Measurements from ENCODE around the gene EED.
"Not testable (repeated sequence)": the region's sequence is repeated elsewhere in the genome, so short reads cannot be mapped to it uniquely, and the experiment has no call there.

The EED gene

DNA sequence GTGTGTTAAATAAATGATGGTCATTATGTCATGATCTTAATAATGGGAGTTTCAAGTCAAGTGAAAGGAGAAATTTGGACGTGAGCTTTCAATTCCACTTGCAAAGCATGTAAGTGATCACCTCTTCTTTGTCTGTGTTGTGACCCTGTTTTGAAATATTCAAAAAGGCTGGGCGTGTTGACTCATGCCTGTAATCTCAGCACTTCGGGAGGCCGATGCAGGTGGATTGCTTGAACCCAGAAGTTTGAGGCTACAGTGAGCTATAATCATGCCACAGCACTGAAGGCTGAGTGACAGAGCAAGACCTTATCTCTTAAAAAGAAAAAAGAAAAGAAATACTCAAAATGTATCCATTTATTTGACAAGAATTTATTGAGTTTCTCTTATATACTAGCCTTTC is 32.9 kb upstream of the EED start:
- H3K4me3 ChIP-seq: no peak overlapping the region
- no peaks in the 10 kb centered on the region for H3K36me3 ChIP-seq
- no peaks in the 10 kb centered on the region for H3K27me3 ChIP-seq
- no peaks in the 10 kb centered on the region for H4K20me1 ChIP-seq
- TF ChIP-seq Cebpa-rat (IDR thresholded peaks at IDR 0.05): no peak
- H3K4me1 ChIP-seq: peaks cover 0 to 33% (median 3%) of the 10 kb centered on the region in 10 experiments; a peak in 9 of 20 replicates
- peaks cover 0 to 5% (median 0%) of the 10 kb centered on the region in 11 experiments; a peak in 2 of 22 replicates for H3K9me3 ChIP-seq (replicated peaks in 1 of 11)
- H3K9ac ChIP-seq: no peak overlapping the region
- H3K4me2 ChIP-seq: no peak overlapping the region
- H3K27ac ChIP-seq: no peak overlapping the region

DNA sequence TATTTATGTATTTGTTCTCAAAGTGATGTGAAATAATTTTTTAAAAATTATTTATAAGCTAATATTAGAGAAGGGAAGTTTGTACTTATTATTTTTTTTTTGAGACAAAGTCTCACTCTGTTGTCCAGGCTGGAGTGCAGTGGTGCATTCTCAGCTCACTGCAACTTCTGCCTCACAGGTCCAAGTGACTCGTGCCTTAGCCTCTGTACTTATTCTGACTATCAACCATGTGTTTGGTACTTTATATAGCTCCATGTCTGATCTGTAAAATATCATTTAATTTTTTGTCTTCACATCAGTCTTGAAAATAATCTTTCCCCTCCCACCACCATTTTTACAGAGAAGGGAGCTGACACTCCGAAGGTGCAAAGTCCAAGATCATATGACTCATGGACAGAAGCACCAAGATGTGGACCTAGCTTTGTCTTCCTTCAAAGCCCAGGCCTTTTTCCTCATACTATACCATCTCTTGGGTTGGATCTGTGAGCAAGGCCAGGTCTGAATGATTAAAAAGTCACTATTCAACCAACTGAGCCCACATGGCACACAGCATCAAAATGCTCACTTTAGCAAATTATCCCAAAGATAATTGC is 32.4 kb upstream of the EED start:
- H3K4me1 ChIP-seq: peaks cover 0 to 33% (median 3%) of the 10 kb centered on the region in 10 experiments; a peak in 9 of 20 replicates
- no peak overlapping the region for H3K9ac ChIP-seq
- no peaks in the 10 kb centered on the region for H4K20me1 ChIP-seq
- no peak for TF ChIP-seq Cebpa-rat (IDR thresholded peaks at IDR 0.05)
- H3K36me3 ChIP-seq: no peaks in the 10 kb centered on the region
- H3K27ac ChIP-seq: no peak overlapping the region
- H3K9me3 ChIP-seq (replicated peaks in 1 of 11): peaks cover 0 to 3% (median 0%) of the 10 kb centered on the region in 11 experiments; a peak in 2 of 22 replicates
- H3K4me2 ChIP-seq: 0 out of 22 replicates have a peak overlapping the region, but pooled peaks of 1 of the 11 experiments have one; percentile 7
- no peak overlapping the region for H3K4me3 ChIP-seq
- no peaks in the 10 kb centered on the region for H3K27me3 ChIP-seq

DNA sequence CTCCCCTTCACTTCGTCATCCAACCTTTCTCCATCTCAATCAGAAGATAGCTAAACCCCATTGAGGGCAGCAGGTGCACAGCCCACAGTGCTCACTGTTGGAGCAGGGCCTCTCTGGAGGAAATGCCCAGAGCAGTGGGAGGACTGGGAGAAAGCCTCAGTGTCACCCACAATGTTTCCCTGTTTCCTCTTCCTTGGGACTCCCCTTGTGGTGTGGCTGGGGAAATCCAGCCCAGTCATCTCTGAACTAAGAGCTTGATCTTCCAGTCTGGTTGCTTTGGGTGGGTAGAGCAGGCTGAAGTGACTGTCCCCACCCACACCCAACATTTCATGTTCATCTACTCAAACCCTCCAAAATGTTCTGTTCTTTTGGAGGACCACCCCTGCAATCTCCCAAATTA is 29.8 kb upstream of the EED start:
- Histone ChIP-seq H3K9ac (no peak overlapping the region), H3K4me1 (peaks cover 0 to 40% (median 3%) of the 10 kb centered on the region in 10 experiments; a peak in 9 of 20 replicates)

DNA sequence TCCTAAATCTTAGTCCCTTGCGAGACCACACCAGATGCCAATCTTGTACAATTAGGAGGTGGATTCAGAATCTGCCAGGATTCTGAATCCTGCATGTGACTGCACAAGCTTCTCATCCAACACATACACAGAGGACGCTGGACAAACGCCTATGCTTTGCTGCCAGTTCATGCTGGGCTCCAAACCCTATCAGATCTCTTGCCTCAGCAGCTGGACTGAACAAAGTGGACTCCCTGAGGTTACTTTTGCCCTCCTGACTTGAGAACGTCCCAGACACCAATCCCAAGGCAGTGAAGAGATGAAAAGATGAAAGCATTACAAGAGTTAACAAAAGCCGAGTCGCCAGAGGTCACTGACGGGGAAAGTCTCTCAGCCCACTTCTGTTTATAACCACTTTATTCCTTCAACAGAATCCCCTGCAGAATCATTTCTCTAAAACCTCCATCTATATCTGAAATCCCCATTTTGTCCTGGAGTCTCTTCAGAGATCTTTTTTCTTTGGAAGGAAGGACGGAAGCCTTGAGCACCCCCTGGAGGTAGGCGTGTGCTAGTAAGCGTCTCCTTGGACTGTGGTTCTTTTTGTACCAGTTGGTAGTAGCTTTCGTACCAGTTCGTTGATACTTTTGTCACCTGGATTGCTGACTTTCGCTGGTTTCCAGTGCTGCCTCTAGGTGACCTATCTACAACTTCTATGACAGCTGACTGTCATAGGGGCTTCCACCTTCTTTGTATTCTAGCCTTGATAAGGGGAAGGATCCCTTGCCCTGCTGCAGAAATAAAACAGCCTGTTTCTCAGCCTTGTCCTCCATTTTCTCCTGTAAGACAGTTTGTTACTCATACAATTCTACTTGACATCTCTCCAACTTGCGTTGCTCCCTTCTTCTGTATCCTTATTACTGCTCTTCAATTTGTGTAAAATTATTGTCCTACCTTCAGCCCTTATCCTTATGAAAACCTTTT is 26.1 kb upstream of the EED start:
- Histone ChIP-seq H4K20me1 (no peaks in the 10 kb centered on the region), H3K9ac (no peak overlapping the region), H3K4me3 (no peak overlapping the region)

More for the DNA sequence above, 29.8 kb upstream of the EED start:
- no peaks in the 10 kb centered on the region for H3K9me3 ChIP-seq (replicated peaks in 1 of 11)
- no peak for TF ChIP-seq Cebpa-rat (IDR thresholded peaks at IDR 0.05)
- no peaks in the 10 kb centered on the region for H3K27me3 ChIP-seq
- H3K27ac ChIP-seq: no peak overlapping the region; a peak in 1 of 22 replicates
- H3K36me3 ChIP-seq: no peaks in the 10 kb centered on the region
- H3K4me2 ChIP-seq: peak overlapping the region in 5 of 11 experiments; percentile 1 to 84 (median 39); a peak in 7 of 22 replicates
- no peak overlapping the region for H3K4me3 ChIP-seq
- H4K20me1 ChIP-seq: no peaks in the 10 kb centered on the region

DNA sequence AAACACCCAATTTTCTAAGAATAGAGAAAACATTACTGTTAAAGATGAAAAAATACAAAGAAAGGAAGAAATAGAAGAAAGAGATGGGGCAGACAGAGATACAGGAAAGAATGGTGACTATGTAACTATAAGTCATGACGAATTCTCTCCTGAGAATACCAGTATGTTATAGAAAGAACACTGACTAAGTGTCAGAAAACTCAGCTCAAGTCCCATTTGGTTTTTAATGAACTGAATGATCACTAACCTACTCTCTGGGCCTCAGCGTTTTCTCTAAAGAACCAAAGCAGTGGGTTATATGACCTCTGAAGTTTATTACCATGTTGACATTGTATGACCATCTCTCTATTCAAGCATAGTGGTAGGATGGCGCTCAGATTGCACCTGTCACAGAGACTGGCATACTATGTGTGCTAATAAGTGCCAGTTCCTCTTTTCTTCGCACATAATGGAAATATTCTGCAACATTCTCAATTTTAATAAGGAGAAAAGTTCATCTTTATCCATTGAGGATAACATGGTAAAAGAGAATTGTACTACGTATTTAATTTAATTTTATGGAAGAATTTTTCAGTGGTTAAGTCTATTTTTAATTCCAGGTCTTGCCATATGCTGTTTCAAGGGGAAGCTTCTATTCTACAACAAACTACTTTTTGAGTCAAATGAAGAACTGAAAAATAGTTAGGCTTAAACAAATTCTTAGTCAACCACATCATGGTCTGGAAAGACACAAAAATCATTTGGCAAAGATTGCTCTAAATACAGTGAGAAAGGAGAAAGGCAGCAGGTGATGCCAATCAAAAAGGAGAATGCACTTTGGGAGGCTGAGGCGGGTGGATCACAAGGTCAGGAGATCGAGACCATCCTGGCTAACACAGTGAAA is 25.0 kb upstream of the EED start:
- Histone ChIP-seq H3K4me2 (peak overlapping the region in 1 of 11 experiments; percentile 18; a peak in 1 of 22 replicates), H3K9ac (no peak overlapping the region), H3K4me3 (no peak overlapping the region), H3K27ac (no peak overlapping the region), H3K27me3 (no peaks in the 10 kb centered on the region), H4K20me1 (no peaks in the 10 kb centered on the region), H3K36me3 (no peaks in the 10 kb centered on the region), H3K4me1 (peaks cover 0 to 40% (median 2%) of the 10 kb centered on the region in 10 experiments; a peak in 9 of 20 replicates), H3K9me3 (replicated peaks in 1 of 11) (peaks cover 0 to 13% (median 7%) of the 10 kb centered on the region in 11 experiments; a peak in 16 of 22 replicates)
- TF ChIP-seq Cebpa-rat (IDR thresholded peaks at IDR 0.05): no peak

More for the DNA sequence above, 26.1 kb upstream of the EED start:
- Histone ChIP-seq H3K4me2 (peak overlapping the region in 5 of 11 experiments; percentile 3 to 53 (median 22); a peak in 7 of 22 replicates), H3K27me3 (no peaks in the 10 kb centered on the region), H3K9me3 (replicated peaks in 1 of 11) (peaks cover 0 to 2% (median 0%) of the 10 kb centered on the region in 11 experiments; a peak in 1 of 22 replicates), H3K4me1 (peaks cover 0 to 46% (median 3%) of the 10 kb centered on the region in 10 experiments; a peak in 9 of 20 replicates), H3K27ac (no peak overlapping the region), H3K36me3 (no peaks in the 10 kb centered on the region)
- TF ChIP-seq Cebpa-rat (IDR thresholded peaks at IDR 0.05): no peak

DNA sequence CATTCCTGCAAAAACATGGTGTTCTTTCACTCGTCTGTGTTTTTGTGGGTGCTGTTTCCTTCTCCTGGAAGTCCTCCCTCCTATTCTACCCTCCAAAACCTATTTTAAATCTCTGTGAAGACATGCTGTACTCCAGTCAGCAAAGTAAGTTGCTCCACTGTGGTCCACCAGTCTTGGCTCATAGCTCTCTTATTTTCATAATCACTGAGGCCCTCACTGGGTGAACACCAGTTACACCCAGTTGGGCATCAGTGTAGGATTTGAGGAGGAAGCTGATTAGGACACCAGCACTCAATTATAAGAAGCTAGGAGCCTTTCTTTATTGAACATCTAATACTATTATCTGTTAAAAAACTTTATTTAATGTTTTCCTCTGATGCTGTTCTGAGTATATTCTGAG is 23.9 kb upstream of the EED start:
- H3K36me3 ChIP-seq: no peaks in the 10 kb centered on the region
- peaks cover 0 to 29% (median 0%) of the 10 kb centered on the region in 10 experiments; a peak in 5 of 20 replicates for H3K4me1 ChIP-seq
- no peaks in the 10 kb centered on the region for H4K20me1 ChIP-seq
- peaks cover 10 to 21% (median 17%) of the 10 kb centered on the region in 11 experiments; a peak in 20 of 22 replicates for H3K9me3 ChIP-seq (replicated peaks in 1 of 11)
- TF ChIP-seq Cebpa-rat (IDR thresholded peaks at IDR 0.05): no peak
- no peak overlapping the region for H3K27ac ChIP-seq
- H3K27me3 ChIP-seq: no peaks in the 10 kb centered on the region
- no peak overlapping the region for H3K9ac ChIP-seq
- no peak overlapping the region for H3K4me2 ChIP-seq
- no peak overlapping the region for H3K4me3 ChIP-seq

DNA sequence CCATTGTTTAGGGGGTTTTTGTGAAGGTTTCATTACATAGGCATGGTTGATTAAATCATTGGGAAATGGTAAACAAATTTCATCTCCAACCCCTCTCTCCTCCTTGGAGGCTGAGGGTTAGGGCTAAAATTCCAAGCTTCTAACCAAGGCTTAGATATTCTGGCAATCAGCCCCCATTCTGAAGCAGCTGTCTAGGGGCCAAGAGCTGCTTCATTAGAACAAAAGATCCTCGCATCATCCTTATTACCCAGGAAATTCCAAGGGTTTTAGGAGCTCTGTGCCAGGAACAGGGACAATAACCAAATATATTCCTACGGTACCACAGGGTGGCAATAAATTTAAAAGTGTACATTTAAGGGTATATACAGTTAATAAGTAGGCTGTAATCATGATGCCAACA is 22.5 kb upstream of the EED start:
- no peak overlapping the region for H3K27ac ChIP-seq
- peaks cover 10 to 21% (median 17%) of the 10 kb centered on the region in 11 experiments; a peak in 20 of 22 replicates for H3K9me3 ChIP-seq (replicated peaks in 1 of 11)
- no peak overlapping the region for H3K4me2 ChIP-seq
- TF ChIP-seq Cebpa-rat (IDR thresholded peaks at IDR 0.05): no peak
- peaks cover 0 to 23% (median 0%) of the 10 kb centered on the region in 10 experiments; a peak in 4 of 20 replicates for H3K4me1 ChIP-seq
- no peaks in the 10 kb centered on the region for H3K27me3 ChIP-seq
- H3K4me3 ChIP-seq: no peak overlapping the region
- H3K9ac ChIP-seq: no peak overlapping the region
- H3K36me3 ChIP-seq: no peaks in the 10 kb centered on the region
- no peaks in the 10 kb centered on the region for H4K20me1 ChIP-seq

DNA sequence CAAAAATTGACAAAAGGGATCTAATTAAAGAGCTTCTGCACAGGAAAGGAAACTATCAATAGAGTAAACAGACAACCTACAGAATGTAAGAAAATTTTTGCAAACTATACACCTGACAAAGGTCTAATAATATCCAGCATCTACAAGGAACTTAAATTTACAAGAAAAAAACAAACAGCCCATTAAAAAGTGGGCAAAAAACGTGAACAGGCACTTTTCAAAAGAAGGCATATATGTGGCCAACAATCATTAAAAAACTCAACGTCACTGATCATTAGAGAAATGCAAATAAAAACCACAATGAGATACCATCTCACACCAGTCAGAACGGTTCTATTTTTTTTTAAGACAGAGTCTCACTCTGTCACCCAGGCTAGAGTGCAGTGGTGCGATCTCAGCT is 20.0 kb upstream of the EED start:
- H3K4me3 ChIP-seq, H3K36me3 ChIP-seq, H3K9ac ChIP-seq, H3K4me2 ChIP-seq, H3K4me1 ChIP-seq, H3K27ac ChIP-seq, H4K20me1 ChIP-seq, H3K27me3 ChIP-seq: not testable (repeated sequence)
- peaks cover 10 to 21% (median 17%) of the 10 kb centered on the region in 11 experiments; a peak in 20 of 22 replicates for H3K9me3 ChIP-seq (replicated peaks in 1 of 11)

DNA sequence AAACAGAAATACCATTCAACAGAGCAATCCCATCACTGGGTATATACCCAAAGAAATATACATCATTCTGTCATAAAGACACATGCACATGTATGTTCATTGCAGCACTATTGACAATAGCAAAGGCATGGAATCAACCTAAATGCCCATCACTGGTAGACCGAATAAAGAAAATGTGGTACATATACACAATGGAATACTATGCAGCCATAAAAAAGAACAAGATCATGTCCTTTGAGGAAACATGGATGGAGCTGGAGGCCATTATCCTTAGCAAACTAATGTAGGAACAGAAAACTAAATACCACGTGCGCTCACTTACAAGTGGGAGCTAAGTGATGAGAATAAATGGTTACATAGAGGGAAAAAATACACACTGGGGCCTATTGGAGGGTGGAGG is 19.2 kb upstream of the EED start:
- H3K27me3 ChIP-seq, H3K4me2 ChIP-seq, H3K27ac ChIP-seq, H4K20me1 ChIP-seq, H3K4me3 ChIP-seq, H3K4me1 ChIP-seq, H3K9ac ChIP-seq, H3K36me3 ChIP-seq: not testable (repeated sequence)
- peaks cover 10 to 21% (median 17%) of the 10 kb centered on the region in 11 experiments; a peak in 20 of 22 replicates for H3K9me3 ChIP-seq (replicated peaks in 1 of 11)

Measured in BLaER1 treated with 17β-estradiol and CSF1 and Interleukin-3, amounts not matched to agents 10 nM and 100 nM (cell line).